Bronchial epithelial cell (primary cell): ENCODE results near the gene SPNS2. TPM values are rescaled to one million over a fixed set of nuclear protein-coding genes. Genes with fewer than 3 reads are reported as not detected.

ENCODE experiments used
- DNase-seq: peaks from one replicate; pipeline ENCODE4 v3.0.0-alpha.2; 2010; ENCODE audit warnings: low read depth
- FAIRE-seq: peaks from 2 replicates; lab custom pipeline; 2011; peaks lifted over from hg19 to GRCh38; lab: Jason Lieb, UNC
- H3K27me3 ChIP-seq: 2 replicates; pipeline ENCODE4 v1.5.1; 2011; ENCODE audit warnings: low read length; ENCODE audit not compliant: control insufficient read depth, insufficient read depth
- H3K36me3 ChIP-seq: 2 replicates; pipeline ENCODE4 v1.5.1; 2011; ENCODE audit warnings: low read length; ENCODE audit not compliant: control insufficient read depth, insufficient read depth
- H3K4me3 ChIP-seq: 2 replicates; pipeline ENCODE4 v1.5.1; 2011; ENCODE audit warnings: mild to moderate bottlenecking, low read depth, low read length, control low read depth
- total RNA-seq: library from RNA; depleted of rRNA; stranded (reverse); fragments of >200 nt; gene quantifications from 2 replicates; pipeline ENCODE4 v1.2.1, GENCODE V29; 2014
- TF ChIP-seq, protein P1 (sequence below): IDR thresholded peaks from 2 replicates; pipeline ENCODE4 v1.5.1; 2011; ENCODE audit warnings: mild to moderate bottlenecking, moderate library complexity, low read length, control low read depth, inconsistent platforms; ENCODE audit not compliant: insufficient read depth, severe bottlenecking

Gene SPNS2
- total RNA-seq, 1 donor from 2014 or later = 3.9 TPM

DNA sequence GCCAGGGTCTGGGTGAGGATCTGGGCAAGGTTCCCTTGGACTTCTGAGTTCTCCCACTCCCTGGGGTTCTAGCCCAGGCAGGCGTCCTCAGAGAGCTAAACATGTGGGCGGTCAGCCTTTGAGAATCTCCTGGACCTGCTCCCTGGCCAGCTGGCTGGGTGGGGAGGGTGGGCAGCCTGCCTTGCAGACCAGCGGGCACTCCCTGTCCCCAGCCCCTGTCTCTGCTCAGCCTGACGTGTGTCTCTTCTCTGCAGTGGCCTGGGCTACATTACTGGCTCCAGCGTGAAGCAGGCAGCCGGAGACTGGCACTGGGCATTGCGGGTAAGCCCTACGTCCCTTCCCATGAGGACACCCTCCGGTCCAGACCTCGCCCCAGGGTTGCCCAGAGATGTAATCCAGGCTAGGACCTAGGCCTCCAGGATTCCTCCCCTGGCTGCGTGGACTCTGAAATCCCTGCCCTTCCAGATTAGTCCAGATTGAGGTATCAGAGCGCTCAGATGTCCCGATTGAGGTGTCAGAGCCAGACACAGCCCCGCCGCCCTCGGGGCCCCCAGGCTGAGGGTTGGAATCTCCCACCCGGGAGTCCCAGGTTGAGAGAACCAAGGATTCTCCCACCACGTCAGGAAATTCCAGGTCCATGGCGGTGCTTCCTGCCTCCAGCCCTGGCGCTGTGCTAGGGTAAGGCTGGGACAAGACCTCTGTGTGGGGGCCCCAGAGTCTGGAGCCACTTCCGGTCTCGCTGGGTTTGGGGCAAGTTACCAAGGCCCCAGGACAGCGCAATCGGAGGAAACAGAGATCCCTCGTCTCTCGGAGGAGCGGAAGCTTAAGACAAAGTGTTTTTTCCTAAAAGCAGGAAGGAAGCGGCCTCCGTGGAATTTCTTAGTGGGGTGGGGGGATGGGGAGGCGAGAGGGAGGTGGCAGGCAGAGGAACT, 32.4 kb downstream of the SPNS2 start:
- FAIRE-seq = no peak
- TF ChIP-seq, protein P1, sequence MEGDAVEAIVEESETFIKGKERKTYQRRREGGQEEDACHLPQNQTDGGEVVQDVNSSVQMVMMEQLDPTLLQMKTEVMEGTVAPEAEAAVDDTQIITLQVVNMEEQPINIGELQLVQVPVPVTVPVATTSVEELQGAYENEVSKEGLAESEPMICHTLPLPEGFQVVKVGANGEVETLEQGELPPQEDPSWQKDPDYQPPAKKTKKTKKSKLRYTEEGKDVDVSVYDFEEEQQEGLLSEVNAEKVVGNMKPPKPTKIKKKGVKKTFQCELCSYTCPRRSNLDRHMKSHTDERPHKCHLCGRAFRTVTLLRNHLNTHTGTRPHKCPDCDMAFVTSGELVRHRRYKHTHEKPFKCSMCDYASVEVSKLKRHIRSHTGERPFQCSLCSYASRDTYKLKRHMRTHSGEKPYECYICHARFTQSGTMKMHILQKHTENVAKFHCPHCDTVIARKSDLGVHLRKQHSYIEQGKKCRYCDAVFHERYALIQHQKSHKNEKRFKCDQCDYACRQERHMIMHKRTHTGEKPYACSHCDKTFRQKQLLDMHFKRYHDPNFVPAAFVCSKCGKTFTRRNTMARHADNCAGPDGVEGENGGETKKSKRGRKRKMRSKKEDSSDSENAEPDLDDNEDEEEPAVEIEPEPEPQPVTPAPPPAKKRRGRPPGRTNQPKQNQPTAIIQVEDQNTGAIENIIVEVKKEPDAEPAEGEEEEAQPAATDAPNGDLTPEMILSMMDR = no peak
- no peak for DNase-seq
- Histone ChIP-seq H3K36me3 (no peaks in the 10 kb centered on the region), H3K27me3 (peaks cover 7% of the 10 kb centered on the region), H3K4me3 (no peak overlapping the region)

DNA sequence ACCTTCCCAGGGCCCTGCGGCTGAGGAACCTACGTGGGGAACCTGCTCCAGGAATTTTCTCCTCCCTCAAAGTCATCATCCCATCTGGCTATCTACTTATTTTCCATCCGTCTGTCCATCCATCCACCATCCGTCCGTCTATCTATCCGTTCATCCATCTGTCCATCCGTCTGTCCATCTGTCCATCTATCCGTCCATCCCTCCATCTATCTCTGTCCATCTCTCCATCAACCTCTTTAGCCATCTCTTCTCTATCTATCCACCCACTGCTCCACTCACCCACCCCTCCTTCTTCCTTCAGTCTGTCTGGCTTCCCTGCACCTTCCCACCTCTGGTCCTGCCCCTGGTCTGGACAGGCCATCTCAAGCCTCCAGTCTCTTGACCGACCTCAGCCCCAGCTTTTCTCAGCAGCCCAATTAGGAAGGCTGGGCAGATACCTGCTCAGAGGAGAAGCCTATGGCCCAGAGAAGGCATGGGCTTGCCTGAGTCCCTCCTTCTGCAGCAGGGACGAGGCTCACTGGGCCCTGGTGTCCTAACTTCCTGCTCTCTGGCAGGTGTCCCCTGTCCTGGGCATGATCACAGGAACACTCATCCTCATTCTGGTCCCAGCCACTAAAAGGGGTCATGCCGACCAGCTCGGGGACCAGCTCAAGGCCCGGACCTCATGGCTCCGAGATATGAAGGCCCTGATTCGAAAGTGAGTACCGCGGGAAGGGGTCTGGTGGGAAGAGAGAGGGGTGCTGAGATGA, 33.5 kb downstream of the SPNS2 start:
- H3K4me3 ChIP-seq = no peak overlapping the region
- FAIRE-seq = peak; percentile 92
- no peak for DNase-seq
- peaks cover 5% of the 10 kb centered on the region for H3K27me3 ChIP-seq
- TF ChIP-seq, protein P1 = no peak
- H3K36me3 ChIP-seq = no peaks in the 10 kb centered on the region

DNA sequence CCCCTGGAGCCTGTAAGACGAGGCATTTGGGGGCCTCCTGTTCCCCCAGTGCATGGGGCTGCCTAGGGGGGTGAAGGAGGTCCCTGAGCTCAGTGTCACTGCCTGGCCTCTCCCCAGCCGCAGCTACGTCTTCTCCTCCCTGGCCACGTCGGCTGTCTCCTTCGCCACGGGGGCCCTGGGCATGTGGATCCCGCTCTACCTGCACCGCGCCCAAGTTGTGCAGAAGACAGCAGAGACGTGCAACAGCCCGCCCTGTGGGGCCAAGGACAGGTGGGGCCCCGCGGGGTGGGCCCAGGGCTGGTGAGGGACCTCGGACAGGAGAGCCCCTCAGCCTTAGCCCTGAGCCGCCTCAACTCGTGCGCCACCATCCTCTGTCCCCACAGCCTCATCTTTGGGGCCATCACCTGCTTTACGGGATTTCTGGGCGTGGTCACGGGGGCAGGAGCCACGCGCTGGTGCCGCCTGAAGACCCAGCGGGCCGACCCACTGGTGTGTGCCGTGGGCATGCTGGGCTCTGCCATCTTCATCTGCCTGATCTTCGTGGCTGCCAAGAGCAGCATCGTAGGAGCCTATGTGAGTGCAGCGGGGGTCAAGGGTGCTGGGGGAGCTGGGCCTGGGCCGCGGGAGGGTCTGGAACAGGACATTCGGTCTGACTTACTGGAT, 34.3 kb downstream of the SPNS2 start:
- DNase-seq = no peak
- TF ChIP-seq, protein P1 = no peak
- Histone ChIP-seq H3K4me3 (no peak overlapping the region), H3K27me3 (peaks cover 5% of the 10 kb centered on the region), H3K36me3 (peaks cover 3% of the 10 kb centered on the region)
- FAIRE-seq = no peak

DNA sequence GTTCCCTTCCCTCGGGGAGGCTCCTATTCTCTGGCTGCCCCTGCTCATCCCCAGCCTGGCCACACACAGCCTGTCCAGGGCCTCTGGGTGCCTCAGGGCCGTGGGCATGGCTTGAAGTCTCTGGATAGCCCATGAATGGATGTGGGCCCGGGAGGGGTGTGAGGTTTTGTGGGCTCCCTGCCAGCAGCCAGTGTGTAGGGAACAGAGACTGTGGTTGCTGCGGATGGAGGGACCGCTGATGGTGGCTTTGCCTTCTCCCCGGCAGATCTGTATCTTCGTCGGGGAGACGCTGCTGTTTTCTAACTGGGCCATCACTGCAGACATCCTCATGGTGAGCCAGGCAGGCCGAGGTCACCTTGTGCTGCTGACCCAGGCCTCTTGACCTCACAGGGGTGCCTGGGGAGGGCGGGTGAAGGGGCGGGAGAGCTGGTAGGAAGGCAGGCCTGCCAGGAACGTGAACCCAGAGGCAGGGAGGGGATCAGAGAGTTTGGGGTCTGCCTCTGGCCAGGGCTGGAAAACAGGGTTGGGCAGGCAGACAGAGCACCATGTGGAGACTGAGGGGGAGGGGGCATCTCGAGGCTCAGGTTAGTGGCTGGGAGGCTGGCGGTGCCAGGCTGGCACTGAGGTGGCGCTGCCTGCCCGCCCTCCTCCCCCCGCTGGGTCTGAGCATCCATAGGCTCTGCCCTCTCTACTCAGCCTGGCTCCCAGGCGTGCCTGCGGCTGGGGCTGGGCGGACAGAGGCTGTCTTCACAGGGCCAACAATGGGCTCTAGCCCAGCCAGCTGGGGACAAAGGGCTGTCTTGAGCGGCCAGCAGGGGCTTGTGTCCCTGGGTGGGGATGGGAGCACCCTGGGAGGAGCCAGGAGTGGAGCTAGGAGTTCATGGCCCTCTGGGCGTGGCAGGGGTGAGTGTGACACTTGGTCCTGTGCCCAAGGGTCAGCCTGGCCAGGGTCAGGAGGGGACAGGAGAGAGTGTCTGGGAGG, 35.1 kb downstream of the SPNS2 start:
- H3K4me3 ChIP-seq = no peak overlapping the region
- H3K27me3 ChIP-seq = peaks cover 5% of the 10 kb centered on the region
- TF ChIP-seq, protein P1 = no peak
- H3K36me3 ChIP-seq = peaks cover 3% of the 10 kb centered on the region
- DNase-seq (no peak), FAIRE-seq (no peak)

DNA sequence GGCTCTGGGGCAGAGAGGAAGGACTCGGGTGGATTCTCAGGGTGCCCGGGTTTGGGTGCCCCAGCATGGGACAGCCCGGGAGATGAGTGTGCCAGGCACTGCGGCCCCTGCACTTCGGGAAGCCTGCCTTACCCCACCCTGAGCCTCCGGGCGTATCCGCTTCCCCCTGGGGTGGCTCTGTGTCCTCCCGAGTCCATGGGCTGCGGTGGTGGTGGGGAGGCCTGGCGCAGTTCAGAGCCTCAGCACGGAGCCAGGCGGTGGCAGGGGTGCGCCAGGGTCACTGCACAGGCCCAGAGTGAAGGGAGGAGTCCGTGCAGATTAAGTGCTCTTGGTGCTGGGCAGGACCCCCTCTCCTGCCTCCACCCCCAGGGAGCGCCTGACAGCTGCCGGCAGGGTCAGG, 35.8 kb downstream of the SPNS2 start:
- H3K36me3 ChIP-seq = peaks cover 5% of the 10 kb centered on the region
- FAIRE-seq (no peak), DNase-seq (no peak)
- H3K27me3 ChIP-seq = peaks cover 5% of the 10 kb centered on the region
- H3K4me3 ChIP-seq = no peak overlapping the region
- TF ChIP-seq, protein P1 = no peak
